Fibroblast of lung (primary cell): Measurements from ENCODE around the gene PSG1.
"Not testable (repeated sequence)": the region's sequence is repeated elsewhere in the genome, so short reads cannot be mapped to it uniquely, and the experiment has no call there.

ENCODE experiments used
- EZH2 ChIP-seq: IDR thresholded peaks from 2 replicates; pipeline ENCODE4 v1.5.1; 2012; ENCODE audit warnings: low read length, control low read depth, mild to moderate bottlenecking; ENCODE audit errors: missing control alignments
- TF ChIP-seq, protein P1 (sequence below), 2 donors: IDR thresholded peaks in 1 of 2; conservative IDR thresholded peaks in 1 of 2; 1 replicate in 1 of 2; 2 replicates in 1 of 2; pipeline ENCODE4 v1.5.1; 2011 to 2012; ENCODE audit warnings: low read length in 2 of 2, control low read depth in 1 of 2, inconsistent platforms in 1 of 2, low read depth in 1 of 2, mild to moderate bottlenecking in 1 of 2

DNA sequence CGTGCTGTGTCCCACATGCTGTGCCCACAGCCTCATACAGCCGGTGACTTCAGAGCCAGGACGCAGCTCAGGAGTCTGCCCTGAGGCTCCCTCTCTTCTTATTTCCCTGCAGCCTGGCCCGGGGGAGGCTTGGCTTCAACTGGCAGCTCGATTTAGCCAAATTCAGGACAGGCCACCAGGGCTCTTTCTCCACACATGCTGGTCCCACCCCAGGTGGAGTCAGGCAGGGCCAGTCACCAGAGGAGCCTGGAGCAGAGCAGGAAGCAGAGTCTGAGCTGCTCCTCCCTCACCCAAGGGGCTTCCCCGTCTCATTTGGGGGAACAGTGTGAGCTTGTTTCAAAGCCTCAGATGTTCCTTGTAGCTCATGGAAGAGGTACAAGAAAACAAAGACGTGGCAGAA lies 35.9 kb downstream of the PSG1 start:
- TF ChIP-seq, protein P1, sequence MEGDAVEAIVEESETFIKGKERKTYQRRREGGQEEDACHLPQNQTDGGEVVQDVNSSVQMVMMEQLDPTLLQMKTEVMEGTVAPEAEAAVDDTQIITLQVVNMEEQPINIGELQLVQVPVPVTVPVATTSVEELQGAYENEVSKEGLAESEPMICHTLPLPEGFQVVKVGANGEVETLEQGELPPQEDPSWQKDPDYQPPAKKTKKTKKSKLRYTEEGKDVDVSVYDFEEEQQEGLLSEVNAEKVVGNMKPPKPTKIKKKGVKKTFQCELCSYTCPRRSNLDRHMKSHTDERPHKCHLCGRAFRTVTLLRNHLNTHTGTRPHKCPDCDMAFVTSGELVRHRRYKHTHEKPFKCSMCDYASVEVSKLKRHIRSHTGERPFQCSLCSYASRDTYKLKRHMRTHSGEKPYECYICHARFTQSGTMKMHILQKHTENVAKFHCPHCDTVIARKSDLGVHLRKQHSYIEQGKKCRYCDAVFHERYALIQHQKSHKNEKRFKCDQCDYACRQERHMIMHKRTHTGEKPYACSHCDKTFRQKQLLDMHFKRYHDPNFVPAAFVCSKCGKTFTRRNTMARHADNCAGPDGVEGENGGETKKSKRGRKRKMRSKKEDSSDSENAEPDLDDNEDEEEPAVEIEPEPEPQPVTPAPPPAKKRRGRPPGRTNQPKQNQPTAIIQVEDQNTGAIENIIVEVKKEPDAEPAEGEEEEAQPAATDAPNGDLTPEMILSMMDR (conservative IDR thresholded peaks at IDR 0.05 in 1 of 2, IDR thresholded peaks at IDR 0.05 in 1 of 2; ENCODE audit: low read depth in 1 of 2, low read length in 2 of 2): not testable (repeated sequence)
- TF ChIP-seq EZH2: not testable (repeated sequence)
